B cell (primary cell): ENCODE data around the gene CACNA2D3. TPM values are rescaled to one million over a fixed set of nuclear protein-coding genes. Genes with fewer than 3 reads are reported as not detected.

Source experiments
- ATAC-seq: fragments of 200-7000 bp; cut with Tn5 transposase; one replicate; pipeline ENCODE4 v1.10.0; 2021; ENCODE audit warnings: low read depth, mild to moderate bottlenecking, moderate number of reproducible peaks, moderate library complexity
- CTCF ChIA-PET: fragments of 350-600 bp; sonication (Branson Sonifier 250); formaldehyde crosslinking; loops from one replicate; lab custom pipeline; 2021; ENCODE audit warnings: antibody characterized with exemption, inconsistent platforms; lab: Charles Lee
- POLR2A ChIA-PET: fragments of 350-600 bp; sonication (Branson Sonifier 250); formaldehyde crosslinking; loops from one replicate; lab custom pipeline; 2021; ENCODE audit warnings: antibody characterized with exemption; lab: Charles Lee
- DNase-seq: peaks from one replicate; pipeline ENCODE4 v3.0.0; 2013
- H2AFZ ChIP-seq: 2 replicates; pipeline ENCODE4 v1.6.1; 2012; ENCODE audit warnings: mild to moderate bottlenecking, low read depth, low read length; ENCODE audit not compliant: insufficient read depth, poor library complexity, severe bottlenecking
- H3K27ac ChIP-seq, 2 donors: 1 replicate in 1 of 2; 2 replicates in 1 of 2; pipeline ENCODE4 v1.5.1; 2012 to 2013; ENCODE audit warnings: low read length in 2 of 2, mild to moderate bottlenecking in 2 of 2, moderate library complexity in 1 of 2
- H3K27me3 ChIP-seq, 4 experiments: fragments of 200-600 bp in 1 of 4; sonication (generic) in 1 of 4; replicated peaks in 1 of 4; 1 replicate in 2 of 4; 2 replicates in 2 of 4; pipeline versions ENCODE4 v1.6.1 to v1.7.0; 2013 to 2016; ENCODE audit warnings: low read length in 3 of 4, mild to moderate bottlenecking in 2 of 4, mixed read lengths in 1 of 4, moderate library complexity in 1 of 4; ENCODE audit not compliant: insufficient read depth in 4 of 4, control insufficient read depth in 3 of 4; ENCODE audit errors: control extremely low read depth in 1 of 4
- H3K36me3 ChIP-seq, 2 experiments: replicated peaks in 1 of 2; 1 replicate in 1 of 2; 2 replicates in 1 of 2; pipeline versions ENCODE4 v1.6.1 to v1.7.1; 2013; ENCODE audit warnings: low read length in 1 of 2; ENCODE audit not compliant: insufficient read depth in 2 of 2, control insufficient read depth in 1 of 2; ENCODE audit errors: control extremely low read depth in 1 of 2, extremely low read depth in 1 of 2
- H3K4me1 ChIP-seq, 2 donors: fragments of 200-600 bp in 1 of 2; sonication (generic) in 1 of 2; 1 replicate in 1 of 2; 2 replicates in 1 of 2; pipeline versions ENCODE4 v1.5.1 to v1.6.1; 2013 to 2017; ENCODE audit warnings: low read length in 2 of 2; ENCODE audit not compliant: control insufficient read depth in 2 of 2, insufficient read depth in 2 of 2
- H3K4me2 ChIP-seq: replicated peaks from 2 replicates; pipeline ENCODE3; 2012; ENCODE audit warnings: mild to moderate bottlenecking, low read depth, low read length; ENCODE audit not compliant: poor library complexity, severe bottlenecking
- H3K4me3 ChIP-seq, 5 experiments: fragments of 200-600 bp in 1 of 5; sonication (generic) in 1 of 5; 1 replicate in 3 of 5; 2 replicates in 2 of 5; pipeline versions ENCODE4 v1.5.1 to v1.7.0; 2011 to 2016; ENCODE audit warnings: low read length in 4 of 5, mild to moderate bottlenecking in 4 of 5, low read depth in 2 of 5, control low read depth in 1 of 5, moderate library complexity in 1 of 5; ENCODE audit not compliant: insufficient read depth in 1 of 5; ENCODE audit errors: control extremely low read depth in 1 of 5, extremely low read depth in 1 of 5
- H3K79me2 ChIP-seq: fragments of 200-600 bp; sonication (generic); one replicate; pipeline ENCODE4 v1.6.0; 2016; ENCODE audit warnings: low read length; ENCODE audit not compliant: control insufficient read depth, insufficient read depth
- H3K9ac ChIP-seq: fragments of 200-600 bp; sonication (generic); 2 replicates; pipeline ENCODE4 v1.6.1; 2017; ENCODE audit warnings: mild to moderate bottlenecking, low read length, moderate library complexity
- H3K9me3 ChIP-seq, 3 donors: one replicate each; pipeline versions ENCODE4 v1.6.1 to v1.7.1; 2013; ENCODE audit warnings: low read length in 2 of 3; ENCODE audit not compliant: control insufficient read depth in 2 of 3, insufficient read depth in 1 of 3; ENCODE audit errors: control extremely low read depth in 1 of 3
- H4K20me1 ChIP-seq: 2 replicates; pipeline ENCODE4 v1.6.0; 2012; ENCODE audit warnings: mild to moderate bottlenecking, low read length; ENCODE audit not compliant: insufficient read depth, control insufficient read depth, poor library complexity, severe bottlenecking
- H3K27ac Mint-ChIP-seq: one replicate; pipeline ENCODE4 v1.8.0; 2021; ENCODE audit warnings: mixed read lengths
- H3K27me3 Mint-ChIP-seq: one replicate; pipeline ENCODE4 v1.8.0; 2021; ENCODE audit warnings: mixed read lengths
- H3K4me1 Mint-ChIP-seq: one replicate; pipeline ENCODE4 v1.8.0; 2021; ENCODE audit warnings: mixed read lengths
- H3K4me3 Mint-ChIP-seq: one replicate; pipeline ENCODE4 v1.8.0; 2021; ENCODE audit warnings: mixed read lengths
- H3K9me3 Mint-ChIP-seq: one replicate; pipeline ENCODE4 v1.8.0; 2022; ENCODE audit warnings: mixed read lengths; ENCODE audit not compliant: insufficient read depth
- EZH2 ChIP-seq: IDR thresholded peaks from 2 replicates; pipeline ENCODE4 v1.6.1; 2012; ENCODE audit warnings: borderline replicate concordance, low read depth, mild to moderate bottlenecking, moderate library complexity, low read length; ENCODE audit not compliant: insufficient read depth, poor library complexity, severe bottlenecking
- WGBS: methylation state at CpG from one replicate; pipeline ENCODE4 v1.1.5; 2013; ENCODE audit warnings: missing lambda C conversion rate; ENCODE audit not compliant: insufficient coverage; 5-methylcytosine and 5-hydroxymethylcytosine counted together
- intact Hi-C: fragments of 100-400 bp; cut with micrococcal nuclease; formaldehyde crosslinking; loops from one replicate; pipeline ENCODE4 v1.10.0; 2022
- polyA plus RNA-seq: library from polyadenylated mRNA; depleted of rRNA; stranded (reverse); fragments of >200 nt; gene quantifications from 2 replicates; pipeline ENCODE4 v1.2.3, GENCODE V29; 2012
- total RNA-seq, 2 donors: library from RNA; stranded (reverse); fragments of 120-200 nt in 1 of 2; gene quantifications; 1 replicate in 1 of 2; 2 replicates in 1 of 2; pipeline versions ENCODE4 v1.2.3 to v1.2.4, GENCODE V29; 2013 to 2022
- TF ChIP-seq, protein P1 (sequence below): fragments of 200-600 bp; IDR thresholded peaks from one replicate; pipeline ENCODE4 v1.8.0; 2022; ENCODE audit warnings: antibody characterized with exemption, mild to moderate bottlenecking

Gene CACNA2D3
- total and polyA plus RNA-seq, 2 donors (not counting 1 experiment from before 2014, with no cell fraction given), result not detected

DNA sequence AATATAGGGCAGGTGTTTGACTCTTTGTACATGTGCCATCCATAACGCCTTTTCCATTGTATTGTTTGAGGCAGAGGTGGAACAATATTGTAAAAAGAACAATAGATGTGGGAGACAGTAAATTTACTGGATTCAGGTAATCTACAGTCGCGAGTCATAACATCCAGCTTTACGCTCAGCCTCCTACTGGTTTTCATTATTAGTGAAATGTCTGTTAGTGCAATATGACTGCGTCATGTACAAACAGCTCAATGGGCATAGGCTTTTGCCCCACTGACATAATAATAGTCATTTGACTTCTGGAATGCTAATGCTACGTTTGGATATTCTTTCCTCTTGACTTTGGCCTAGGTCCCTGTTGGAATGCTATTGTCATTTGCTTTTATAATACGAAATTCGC lies 9.5 kb downstream of the CACNA2D3 start:
- intact Hi-C loops, result no loop called here
- H3K9me3 Mint-ChIP-seq, result no peaks in the 10 kb centered on the region
- no peaks in the 10 kb centered on the region for H4K20me1 ChIP-seq
- ChIA-PET CTCF (no interaction called here), POLR2A (no interaction called here)
- ATAC-seq, result no peak
- H3K4me1 ChIP-seq, result no peaks in the 10 kb centered on the region
- no peaks in the 10 kb centered on the region for H3K27me3 ChIP-seq
- peaks cover 20% of the 10 kb centered on the region for H3K27me3 Mint-ChIP-seq
- H3K27ac Mint-ChIP-seq, result no peak overlapping the region
- no peak overlapping the region for H3K4me3 Mint-ChIP-seq
- no peak overlapping the region for H3K9ac ChIP-seq
- no peaks in the 10 kb centered on the region for H3K4me1 Mint-ChIP-seq
- no peak overlapping the region for H2AFZ ChIP-seq
- H3K9me3 ChIP-seq, result no peaks in the 10 kb centered on the region
- 96% methylated on average over 4 of the region's 8 CpGs for WGBS
- TF ChIP-seq, protein P1, sequence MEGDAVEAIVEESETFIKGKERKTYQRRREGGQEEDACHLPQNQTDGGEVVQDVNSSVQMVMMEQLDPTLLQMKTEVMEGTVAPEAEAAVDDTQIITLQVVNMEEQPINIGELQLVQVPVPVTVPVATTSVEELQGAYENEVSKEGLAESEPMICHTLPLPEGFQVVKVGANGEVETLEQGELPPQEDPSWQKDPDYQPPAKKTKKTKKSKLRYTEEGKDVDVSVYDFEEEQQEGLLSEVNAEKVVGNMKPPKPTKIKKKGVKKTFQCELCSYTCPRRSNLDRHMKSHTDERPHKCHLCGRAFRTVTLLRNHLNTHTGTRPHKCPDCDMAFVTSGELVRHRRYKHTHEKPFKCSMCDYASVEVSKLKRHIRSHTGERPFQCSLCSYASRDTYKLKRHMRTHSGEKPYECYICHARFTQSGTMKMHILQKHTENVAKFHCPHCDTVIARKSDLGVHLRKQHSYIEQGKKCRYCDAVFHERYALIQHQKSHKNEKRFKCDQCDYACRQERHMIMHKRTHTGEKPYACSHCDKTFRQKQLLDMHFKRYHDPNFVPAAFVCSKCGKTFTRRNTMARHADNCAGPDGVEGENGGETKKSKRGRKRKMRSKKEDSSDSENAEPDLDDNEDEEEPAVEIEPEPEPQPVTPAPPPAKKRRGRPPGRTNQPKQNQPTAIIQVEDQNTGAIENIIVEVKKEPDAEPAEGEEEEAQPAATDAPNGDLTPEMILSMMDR, result no peak
- TF ChIP-seq EZH2, result no peak
- H3K79me2 ChIP-seq, result no peaks in the 10 kb centered on the region
- no peak overlapping the region for H3K4me2 ChIP-seq
- no peak for DNase-seq
- no peaks in the 10 kb centered on the region for H3K36me3 ChIP-seq
- H3K27ac ChIP-seq, result no peak overlapping the region
- no peak overlapping the region for H3K4me3 ChIP-seq

DNA sequence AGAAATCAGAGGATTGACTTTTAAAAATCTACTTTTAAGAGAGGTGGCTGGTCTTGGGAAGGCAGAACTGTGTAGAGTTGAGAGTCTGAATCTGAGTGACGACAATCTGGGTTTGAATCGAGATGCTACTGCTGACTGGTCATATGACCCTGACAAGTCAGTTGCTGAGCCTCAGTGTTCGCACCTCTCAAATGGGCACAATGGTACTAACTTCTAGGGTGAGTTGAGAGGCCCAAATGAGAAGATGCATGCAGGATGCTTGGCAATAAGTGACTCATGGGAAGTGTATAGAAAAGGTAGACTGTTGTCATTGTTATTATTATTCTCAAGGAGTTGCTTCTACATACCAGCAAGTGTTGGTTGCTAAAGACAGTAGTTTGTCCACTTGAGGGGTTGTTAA lies 10.3 kb downstream of the CACNA2D3 start:
- Mint-ChIP-seq H3K4me1 (no peaks in the 10 kb centered on the region), H3K9me3 (no peaks in the 10 kb centered on the region), H3K4me3 (no peak overlapping the region), H3K27ac (no peak overlapping the region), H3K27me3 (peaks cover 12% of the 10 kb centered on the region)
- no peak for DNase-seq
- Histone ChIP-seq H4K20me1 (no peaks in the 10 kb centered on the region), H3K27me3 (no peaks in the 10 kb centered on the region), H3K9me3 (no peaks in the 10 kb centered on the region), H3K79me2 (no peaks in the 10 kb centered on the region), H3K36me3 (no peaks in the 10 kb centered on the region), H3K9ac (no peak overlapping the region), H3K27ac (no peak overlapping the region), H2AFZ (no peak overlapping the region), H3K4me2 (no peak overlapping the region), H3K4me1 (no peaks in the 10 kb centered on the region), H3K4me3 (no peak overlapping the region)
- no peak for ATAC-seq
- ChIA-PET CTCF (no interaction called here), POLR2A (no interaction called here)
- intact Hi-C loops, result no loop called here
- TF ChIP-seq, protein P1, result no peak
- TF ChIP-seq EZH2, result no peak
- 100% methylated on average over 3 of the region's 3 CpGs for WGBS
